GM18511 (cell line): ENCODE data around the gene STAT6.
"Not testable (repeated sequence)": the region's sequence is repeated elsewhere in the genome, so short reads cannot be mapped to it uniquely, and the experiment has no call there.

Experiments used
- ATAC-seq: cut with Tn5 transposase; IDR thresholded peaks from one replicate; pipeline ENCODE4 v1.9.1; 2021; ENCODE audit warnings: mild to moderate bottlenecking, moderate library complexity; ENCODE audit not compliant: unreplicated experiment

STAT6 gene

GRCh38 chr12:57090924-57091637 is 20.1 kb downstream of the STAT6 start:
- no peak for ATAC-seq

- ATAC-seq = no peak
These were observed 20.7 kb downstream of the STAT6 start for GRCh38 chr12:57090490-57090889.

- no peak for ATAC-seq
These were observed 21.6 kb downstream of the STAT6 start for GRCh38 chr12:57089271-57090245.

- peak; percentile 63 for ATAC-seq
These were observed 22.6 kb downstream of the STAT6 start, which contains the start of gene NAB2 for GRCh38 chr12:57088354-57089270. NAB2 (plus strand) TSS chr12:57089114; CDS start chr12:57089272, 158 bp downstream.

- peak; percentile 50 for ATAC-seq
These were observed 23.3 kb downstream of the STAT6 start for GRCh38 chr12:57087691-57088353.

- ATAC-seq = peak; percentile 33
These were observed 24.0 kb downstream of the STAT6 start for GRCh38 chr12:57087010-57087690.

- no peak for ATAC-seq
These were observed 24.6 kb downstream of the STAT6 start for GRCh38 chr12:57086493-57087009.

- no peak for ATAC-seq
These were observed 25.1 kb downstream of the STAT6 start for GRCh38 chr12:57085999-57086492.

GRCh38 chr12:57080855-57081254 is 30.3 kb downstream of the STAT6 start:
- ATAC-seq = no peak

GRCh38 chr12:57079821-57080220 is 31.3 kb downstream of the STAT6 start:
- no peak for ATAC-seq

- ATAC-seq = peak; percentile 97
These were observed 32.4 kb downstream of the STAT6 start, which contains the start of gene NEMP1 for GRCh38 chr12:57078519-57079404. NEMP1 (minus strand) TSS chr12:57078791; CDS start chr12:57078745, 46 bp downstream.

- ATAC-seq = not testable (repeated sequence)
These were observed 37.4 kb downstream of the STAT6 start for GRCh38 chr12:57073566-57074450.

GRCh38 chr12:57072661-57073060 is 38.5 kb downstream of the STAT6 start:
- no peak for ATAC-seq

- ATAC-seq = peak; percentile 75
These were observed 41.6 kb downstream of the STAT6 start for GRCh38 chr12:57069523-57069922.

- ATAC-seq = no peak
These were observed 44.9 kb downstream of the STAT6 start for GRCh38 chr12:57066245-57066644.

GRCh38 chr12:57063991-57064685 is 47.0 kb downstream of the STAT6 start:
- ATAC-seq = peak; percentile 85
